PC-3 (cell line): ENCODE data around the gene BRCA1. TPM values are rescaled to one million over a fixed set of nuclear protein-coding genes. Genes with fewer than 3 reads are reported as not detected.

Source experiments
- ATAC-seq: fragments of 200-7000 bp; cut with Tn5 transposase; 2 replicates; pipeline ENCODE4 v1.9.1; 2020; ENCODE audit warnings: mild to moderate bottlenecking, moderate library complexity
- BruUV-seq: library from RNA; stranded (reverse); fragments of 400-500 nt; replicated peaks from 2 replicates; lab custom pipeline; 2021; lab: Mats Ljungman, UMichigan
- CTCF ChIA-PET: fragments of 300-600 bp; sonication (Branson Sonifier 250); formaldehyde crosslinking; loops from one replicate; lab custom pipeline; 2022; ENCODE audit warnings: antibody characterized with exemption; lab: Charles Lee
- POLR2A ChIA-PET: fragments of 300-600 bp; sonication (Branson Sonifier 250); formaldehyde crosslinking; loops from one replicate; lab custom pipeline; 2022; ENCODE audit warnings: antibody characterized with exemption; ENCODE audit not compliant: unreplicated experiment; lab: Charles Lee
- DNase-seq: peaks from one replicate; pipeline ENCODE4 v3.0.0-alpha.2; 2015
- H2AFZ ChIP-seq: fragments of 300-600 bp; sonication (generic); 2 replicates; pipeline ENCODE4 v1.6.0; 2016; ENCODE audit warnings: antibody characterized with exemption, low read length
- H3F3A ChIP-seq: fragments of 300-600 bp; sonication (generic); one replicate; pipeline ENCODE4 v1.6.0; 2017; ENCODE audit warnings: antibody characterized with exemption, low read length, control low read depth, mild to moderate bottlenecking; ENCODE audit not compliant: unreplicated experiment
- H3K27ac ChIP-seq: fragments of 300-600 bp; sonication (generic); 2 replicates; pipeline ENCODE4 v1.5.1; 2016; ENCODE audit warnings: mild to moderate bottlenecking, low read length
- H3K27me3 ChIP-seq: fragments of 300-600 bp; sonication (generic); 2 replicates; pipeline ENCODE4 v1.6.1; 2016; ENCODE audit warnings: low read length, mixed read lengths
- H3K36me3 ChIP-seq: fragments of 300-600 bp; sonication (generic); 2 replicates; pipeline ENCODE4 v1.6.1; 2016; ENCODE audit warnings: low read depth, mixed run types, low read length, mixed read lengths
- H3K4me1 ChIP-seq: fragments of 300-600 bp; sonication (generic); 2 replicates; pipeline ENCODE4 v1.5.1; 2016; ENCODE audit warnings: low read length; ENCODE audit not compliant: insufficient read depth
- H3K4me2 ChIP-seq: fragments of 300-600 bp; sonication (generic); 2 replicates; pipeline ENCODE4 v1.6.0; 2016; ENCODE audit warnings: low read length
- H3K4me3 ChIP-seq: fragments of 300-600 bp; sonication (generic); 2 replicates; pipeline ENCODE4 v1.5.1; 2016; ENCODE audit warnings: mild to moderate bottlenecking, low read length, mixed read lengths
- H3K79me2 ChIP-seq: fragments of 300-600 bp; sonication (generic); 2 replicates; pipeline ENCODE4 v1.6.1; 2017; ENCODE audit warnings: low read length, mixed read lengths
- H3K9ac ChIP-seq: fragments of 300-600 bp; sonication (generic); 2 replicates; pipeline ENCODE4 v1.6.0; 2016; ENCODE audit warnings: mild to moderate bottlenecking, low read length
- H3K9me2 ChIP-seq: fragments of 300-600 bp; sonication (generic); replicated peaks from 2 replicates; pipeline ENCODE4 v1.6.1; 2016; ENCODE audit warnings: mixed run types, low read length, mixed read lengths
- H3K9me3 ChIP-seq: fragments of 300-600 bp; sonication (generic); 2 replicates; pipeline ENCODE4 v1.6.1; 2016; ENCODE audit warnings: low read length, mixed read lengths
- H4K20me1 ChIP-seq: fragments of 300-600 bp; sonication (generic); 2 replicates; pipeline ENCODE4 v1.6.1; 2016; ENCODE audit warnings: low read length, mixed read lengths
- EZH2 ChIP-seq: fragments of 300-600 bp; sonication (generic); IDR thresholded peaks from one replicate; pipeline ENCODE4 v1.6.1; 2017; ENCODE audit warnings: antibody characterized with exemption, mild to moderate bottlenecking, low read length; ENCODE audit not compliant: unreplicated experiment
- EZH2phosphoT487 ChIP-seq: fragments of 300-600 bp; sonication (generic); IDR thresholded peaks from 2 replicates; pipeline ENCODE4 v1.6.1; 2018; ENCODE audit warnings: mild to moderate bottlenecking, antibody characterized with exemption, low read length, borderline replicate concordance
- intact Hi-C: fragments of 100-400 bp; cut with micrococcal nuclease; formaldehyde crosslinking; loops from 2 replicates; pipeline ENCODE4 v1.9.0; 2023
- total RNA-seq: library from RNA; depleted of rRNA; stranded (reverse); fragments of >200 nt; gene quantifications from 2 replicates; pipeline ENCODE4 v1.2.3, GENCODE V29; 2014
- TF ChIP-seq, protein P1 (sequence below): fragments of 300-600 bp; sonication (generic); conservative IDR thresholded peaks from 2 replicates; pipeline ENCODE4 v1.5.1; 2017; ENCODE audit warnings: antibody characterized with exemption, low read depth, mild to moderate bottlenecking, low read length

The BRCA1 gene
- total RNA-seq, 1 experiment from 2014 or later, result 36.3 TPM

DNA sequence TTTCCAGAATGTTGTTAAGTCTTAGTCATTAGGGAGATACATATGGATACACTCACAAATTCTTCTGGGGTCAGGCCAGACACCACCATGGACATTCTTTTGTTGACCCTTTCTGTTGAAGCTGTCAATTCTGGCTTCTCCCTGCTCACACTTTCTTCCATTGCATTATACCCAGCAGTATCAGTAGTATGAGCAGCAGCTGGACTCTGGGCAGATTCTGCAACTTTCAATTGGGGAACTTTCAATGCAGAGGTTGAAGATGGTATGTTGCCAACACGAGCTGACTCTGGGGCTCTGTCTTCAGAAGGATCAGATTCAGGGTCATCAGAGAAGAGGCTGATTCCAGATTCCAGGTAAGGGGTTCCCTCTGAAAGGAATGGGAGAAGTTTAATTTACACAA is 54.3 kb downstream of the BRCA1 start:
- Histone ChIP-seq H3K4me1 (no peaks in the 10 kb centered on the region), H3K4me3 (no peak overlapping the region), H3K27ac (no peak overlapping the region), H3K9ac (no peak overlapping the region), H3K4me2 (no peak overlapping the region), H3K9me3 (no peaks in the 10 kb centered on the region), H3K36me3 (peaks cover 3% of the 10 kb centered on the region; the same call in 1 of the 2 replicates), H2AFZ (no peak overlapping the region), H3K9me2 (no peaks in the 10 kb centered on the region), H3K27me3 (no peaks in the 10 kb centered on the region), H4K20me1 (no peaks in the 10 kb centered on the region), H3F3A (no peaks in the 10 kb centered on the region), H3K79me2 (no peaks in the 10 kb centered on the region)
- no TSS peak for BruUV-seq
- DNase-seq (no peak), ATAC-seq (no peak)
- intact Hi-C loops, result no loop called here
- no peak for TF ChIP-seq EZH2
- CTCF ChIA-PET, result no interaction called here
- POLR2A ChIA-PET, result no interaction called here

DNA sequence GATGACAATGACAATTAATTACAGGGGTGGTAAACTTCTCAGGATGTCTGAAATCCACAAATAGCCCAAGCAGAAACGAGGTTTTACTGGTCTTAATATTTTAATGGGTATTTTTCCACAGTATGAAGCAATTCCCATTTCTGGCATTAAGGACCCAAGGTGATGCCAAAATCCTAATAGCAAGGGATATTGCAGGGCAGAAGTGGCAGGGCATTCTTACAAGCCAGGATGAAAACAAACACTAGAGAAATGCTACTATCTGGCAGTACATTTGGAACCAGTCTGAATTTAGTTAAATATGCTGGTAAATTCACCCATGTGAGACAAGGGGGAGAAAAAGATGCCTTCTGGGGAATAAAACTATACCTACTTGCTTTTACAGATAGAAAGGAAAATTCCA is 54.9 kb downstream of the BRCA1 start:
- DNase-seq, result no peak
- Histone ChIP-seq H3K4me3 (no peak overlapping the region), H3K27ac (no peak overlapping the region), H3K4me2 (no peak overlapping the region), H4K20me1 (no peaks in the 10 kb centered on the region), H3K9me2 (no peaks in the 10 kb centered on the region), H3K27me3 (no peaks in the 10 kb centered on the region), H2AFZ (no peak overlapping the region), H3F3A (no peaks in the 10 kb centered on the region), H3K4me1 (no peaks in the 10 kb centered on the region), H3K9ac (no peak overlapping the region), H3K9me3 (no peaks in the 10 kb centered on the region), H3K36me3 (peaks cover 3% of the 10 kb centered on the region; the same call in 1 of the 2 replicates), H3K79me2 (no peaks in the 10 kb centered on the region)
- TF ChIP-seq, protein P1, sequence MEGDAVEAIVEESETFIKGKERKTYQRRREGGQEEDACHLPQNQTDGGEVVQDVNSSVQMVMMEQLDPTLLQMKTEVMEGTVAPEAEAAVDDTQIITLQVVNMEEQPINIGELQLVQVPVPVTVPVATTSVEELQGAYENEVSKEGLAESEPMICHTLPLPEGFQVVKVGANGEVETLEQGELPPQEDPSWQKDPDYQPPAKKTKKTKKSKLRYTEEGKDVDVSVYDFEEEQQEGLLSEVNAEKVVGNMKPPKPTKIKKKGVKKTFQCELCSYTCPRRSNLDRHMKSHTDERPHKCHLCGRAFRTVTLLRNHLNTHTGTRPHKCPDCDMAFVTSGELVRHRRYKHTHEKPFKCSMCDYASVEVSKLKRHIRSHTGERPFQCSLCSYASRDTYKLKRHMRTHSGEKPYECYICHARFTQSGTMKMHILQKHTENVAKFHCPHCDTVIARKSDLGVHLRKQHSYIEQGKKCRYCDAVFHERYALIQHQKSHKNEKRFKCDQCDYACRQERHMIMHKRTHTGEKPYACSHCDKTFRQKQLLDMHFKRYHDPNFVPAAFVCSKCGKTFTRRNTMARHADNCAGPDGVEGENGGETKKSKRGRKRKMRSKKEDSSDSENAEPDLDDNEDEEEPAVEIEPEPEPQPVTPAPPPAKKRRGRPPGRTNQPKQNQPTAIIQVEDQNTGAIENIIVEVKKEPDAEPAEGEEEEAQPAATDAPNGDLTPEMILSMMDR, result no peak
- no peak for TF ChIP-seq EZH2phosphoT487
- ChIA-PET CTCF (no interaction called here), POLR2A (no interaction called here)
- no peak for ATAC-seq
- intact Hi-C loops, result no loop called here
- no TSS peak for BruUV-seq

DNA sequence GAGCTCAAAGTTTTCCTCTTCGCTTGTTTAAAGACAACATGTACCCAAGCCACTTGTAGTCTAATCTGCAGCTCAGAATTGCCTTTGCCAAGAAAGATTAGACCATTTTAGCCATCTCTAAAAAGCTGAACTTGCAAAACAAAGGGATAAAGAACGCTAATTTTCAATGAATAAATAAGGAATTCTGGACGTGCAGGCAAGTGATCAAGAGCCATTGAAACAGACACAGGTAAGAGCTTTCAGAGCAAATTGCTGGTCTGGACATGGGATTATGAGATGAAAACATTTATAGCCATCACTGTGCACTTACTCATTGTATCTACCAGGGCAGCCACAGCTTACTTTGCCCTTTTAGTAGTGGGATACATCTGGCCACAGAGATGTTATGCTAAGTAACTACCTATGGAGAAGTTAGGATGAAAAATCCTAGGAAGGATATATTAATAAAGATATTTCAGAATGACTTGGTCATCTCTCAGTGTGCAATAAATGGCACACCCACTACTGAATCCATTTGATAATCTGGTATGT is 55.7 kb downstream of the BRCA1 start:
- H3K27me3 ChIP-seq, result no peaks in the 10 kb centered on the region
- ChIA-PET POLR2A (no interaction called here), CTCF (no interaction called here)
- no peaks in the 10 kb centered on the region for H3F3A ChIP-seq
- no peaks in the 10 kb centered on the region for H3K9me2 ChIP-seq
- no peak overlapping the region for H3K27ac ChIP-seq
- no peak overlapping the region for H2AFZ ChIP-seq
- no peak for TF ChIP-seq EZH2phosphoT487
- TF ChIP-seq, protein P1, result no peak
- no peak for TF ChIP-seq EZH2
- no peaks in the 10 kb centered on the region for H4K20me1 ChIP-seq
- no peak for ATAC-seq
- H3K36me3 ChIP-seq, result peaks cover 3% of the 10 kb centered on the region; the same call in 1 of the 2 replicates
- intact Hi-C loops, result no loop called here
- H3K79me2 ChIP-seq, result no peaks in the 10 kb centered on the region
- H3K9me3 ChIP-seq, result no peaks in the 10 kb centered on the region
- H3K9ac ChIP-seq, result no peak overlapping the region
- no peak for DNase-seq
- no peak overlapping the region for H3K4me3 ChIP-seq
- H3K4me2 ChIP-seq, result no peak overlapping the region
- no peaks in the 10 kb centered on the region for H3K4me1 ChIP-seq
- no TSS peak for BruUV-seq
